ENCODE results near the gene RBM20. TPM values are rescaled to one million over a fixed set of nuclear protein-coding genes. Genes with fewer than 3 reads are reported as not detected.

Gene RBM20
- total and polyA plus RNA-seq, 2 of the 13 experiments (the other 11 are each of a cell fraction or from before 2014, with no cell fraction given) = 0.02 to 0.22 TPM

- TF ChIP-seq IRF1 (CRISPR knock-in tag; IDR thresholded peaks at IDR 0.05; ENCODE audit: low read depth) (no peak), RERE (CRISPR knock-in tag; IDR thresholded peaks at IDR 0.05; ENCODE audit: low read depth) (no peak; the same call in 1 of the 2 replicates), PCBP2 (optimal IDR thresholded peaks at IDR 0.05; ENCODE audit: low read depth, low read length, poor library complexity, severe bottlenecking) (no peak), HOMEZ (CRISPR knock-in tag; IDR thresholded peaks at IDR 0.05; ENCODE audit: low read depth) (peak; percentile 28; the same call in 1 of the 2 replicates), NFYB (CRISPR knock-in tag; IDR thresholded peaks at IDR 0.05) (no peak), ZNF20 (CRISPR knock-in tag; IDR thresholded peaks at IDR 0.05) (no peak), KDM5A (IDR thresholded peaks at IDR 0.05; ENCODE audit: borderline replicate concordance, low read length) (no peak), ZNF605 (CRISPR knock-in tag; IDR thresholded peaks at IDR 0.05) (no peak), ZHX1 (CRISPR knock-in tag; IDR thresholded peaks at IDR 0.05; ENCODE audit: low read depth) (no peak), ADNP (CRISPR knock-in tag; IDR thresholded peaks at IDR 0.05) (no peak), ZNF256 (CRISPR knock-in tag; conservative IDR thresholded peaks at IDR 0.05) (no peak), ZNF674 (CRISPR knock-in tag; IDR thresholded peaks at IDR 0.05; ENCODE audit: low read depth) (no peak), IKZF4 (CRISPR knock-in tag; IDR thresholded peaks at IDR 0.05; ENCODE audit: borderline replicate concordance, low read depth, not compliant biosample characterization) (no peak), ZNF710 (CRISPR knock-in tag; IDR thresholded peaks at IDR 0.05; ENCODE audit: borderline replicate concordance) (no peak), RFXAP (CRISPR knock-in tag; IDR thresholded peaks at IDR 0.05; ENCODE audit: borderline replicate concordance) (no peak), ZNF205 (CRISPR knock-in tag; IDR thresholded peaks at IDR 0.05) (no peak), SMAD1 (CRISPR knock-in tag; IDR thresholded peaks at IDR 0.05; ENCODE audit: borderline replicate concordance, low read depth) (no peak)
These were observed 91.5 kb downstream of the RBM20 start (continued) for GRCh38 chr10:110735620-110736027.
